ENCODE measurements around the gene RBM47. TPM values are rescaled to one million over a fixed set of nuclear protein-coding genes. Genes with fewer than 3 reads are reported as not detected.

RBM47 gene
- total and polyA plus RNA-seq, 10 of the 15 experiments (the other 5 are each of a cell fraction or from before 2014, with no cell fraction given), result 7.9 to 45.0 (median 28.7) TPM

GRCh38 chr4:40544221-40544620 is 85.4 kb downstream of the RBM47 start:
- WGBS (ENCODE audit: insufficient coverage, insufficient replicate concordance, low lambda C conversion rate, missing lambda C conversion rate), result 94% methylated on average over 7 of the region's 7 CpGs

More at GRCh38 chr4:40544221-40544620, 85.4 kb downstream of the RBM47 start:
- intact Hi-C loops (cut with micrococcal nuclease; ENCODE audit: unreplicated experiment) (no loop called here), in situ Hi-C loops (cut with MboI) (no loop called here)
- SMC1A ChIA-PET (ENCODE audit: uncharacterized antibody, unreplicated experiment), result no interaction called here
- RAD21 ChIA-PET (ENCODE audit: unreplicated experiment), result interaction anchor here (0.9 to 1.3 kb wide), 2 partner anchors 68 to 83 kb away, joined by 3 read pairs; no protein-coding TSS in a partner anchor
- FAIRE-seq (no peak), DNase-seq (ENCODE audit: low read depth, low spot score) (no peak), ATAC-seq (no peak)
- H3K4me2 ChIP-seq (ENCODE audit: control insufficient read depth, insufficient read depth), result no peak overlapping the region
- no peak overlapping the region for H3K9ac ChIP-seq (ENCODE audit: control insufficient read depth, insufficient read depth, low read length)
- H3K9me3 ChIP-seq (replicated peaks; ENCODE audit: control insufficient read depth, insufficient read depth, low read length), result no peaks in the 10 kb centered on the region
- no peaks in the 10 kb centered on the region for H3K27me3 ChIP-seq (replicated peaks in 1 of 2; ENCODE audit: control insufficient read depth in 2 of 2, insufficient read depth in 2 of 2, low read length in 1 of 2)
- peaks cover 14 to 26% of the 10 kb centered on the region in 2 experiments for H3K36me3 ChIP-seq (ENCODE audit: control insufficient read depth in 2 of 2, insufficient read depth in 2 of 2, low read length in 1 of 2)
- BruUV-seq (replicated peaks), result no TSS peak
- no peaks in the 10 kb centered on the region for H4K20me1 ChIP-seq (ENCODE audit: control insufficient read depth, insufficient read depth)
- peaks cover 24% of the 10 kb centered on the region for H3K79me2 ChIP-seq (ENCODE audit: control insufficient read depth, insufficient read depth, low read length)
- TF ChIP-seq USF2 (IDR thresholded peaks at IDR 0.05; ENCODE audit: borderline replicate concordance, low read depth, low read length) (no peak), JUNB (IDR thresholded peaks at IDR 0.05) (no peak), FOS (IDR thresholded peaks at IDR 0.05; ENCODE audit: borderline replicate concordance, extremely low read depth, insufficient read length) (no peak), YBX1 (IDR thresholded peaks at IDR 0.05) (no peak), SP1 (IDR thresholded peaks at IDR 0.05; ENCODE audit: low read depth, low read length) (no peak), ZNF592 (IDR thresholded peaks at IDR 0.05) (no peak), EGR1 (IDR thresholded peaks at IDR 0.05; ENCODE audit: borderline replicate concordance in 1 of 2, low read depth in 2 of 2, low read length in 2 of 2) (no peak), CHD4 (IDR thresholded peaks at IDR 0.05) (no peak), MEF2A (IDR thresholded peaks at IDR 0.05; ENCODE audit: insufficient read depth, low read depth, low read length) (no peak), RAD21 (IDR thresholded peaks at IDR 0.05; ENCODE audit: insufficient read depth, low read depth, low read length) (no peak), MYC (IDR thresholded peaks at IDR 0.05; ENCODE audit: insufficient read depth, insufficient read length, insufficient replicate concordance, low read length, severe bottlenecking) (no peak), SUZ12 (IDR thresholded peaks at IDR 0.05; ENCODE audit: unreplicated experiment) (no peak), SIN3A (IDR thresholded peaks at IDR 0.05; ENCODE audit: low read depth, low read length) (no peak), RFX5 (IDR thresholded peaks at IDR 0.05; ENCODE audit: low read depth, low read length) (no peak), E2F8 (IDR thresholded peaks at IDR 0.05; ENCODE audit: low read depth, partially characterized antibody) (no peak), CBFB (IDR thresholded peaks at IDR 0.05; ENCODE audit: low read depth) (no peak), BACH1 (IDR thresholded peaks at IDR 0.05; ENCODE audit: borderline replicate concordance) (no peak)
- CTCF ChIA-PET, result interaction anchor here (0.7 kb wide), 1 partner anchor 11 kb away, joined by 3 read pairs; no protein-coding TSS in a partner anchor
- H3K4me1 ChIP-seq (ENCODE audit: control insufficient read depth, insufficient read depth, low read length), result no peaks in the 10 kb centered on the region; the same call in 1 of the 2 replicates
- POLR2A ChIA-PET, result no interaction called here
- no peak overlapping the region for H3K4me3 ChIP-seq
- no peak overlapping the region for H2AFZ ChIP-seq (ENCODE audit: control insufficient read depth, low read depth, low read length)
- H3K27ac ChIP-seq (ENCODE audit: control insufficient read depth, insufficient read depth), result no peak overlapping the region

Data from GM12878 (cell line).